Measurements from ENCODE around the gene SBSN.

SBSN gene

GRCh38 chr19:35566738-35567137 is 38.6 kb upstream of the SBSN start:
- no peaks in the 10 kb centered on the region for H3K79me2 ChIP-seq (ENCODE audit: insufficient read depth, low read length)
- no peak overlapping the region for H3K4me2 ChIP-seq (ENCODE audit: insufficient read depth, low read length)
- no peaks in the 10 kb centered on the region for H3K36me3 ChIP-seq (ENCODE audit: insufficient read depth, low read length)
- no peaks in the 10 kb centered on the region for H4K20me1 ChIP-seq (ENCODE audit: insufficient read depth, low read length)
- H2AFZ ChIP-seq (ENCODE audit: low read depth, low read length), result no peak overlapping the region
- no peaks in the 10 kb centered on the region for H3K27me3 ChIP-seq (ENCODE audit: insufficient read depth, low read length, poor library complexity)
- TF ChIP-seq CTCF (IDR thresholded peaks at IDR 0.05; ENCODE audit: borderline replicate concordance, extremely low read depth, low read length, poor library complexity, severe bottlenecking) (no peak), EZH2 (IDR thresholded peaks at IDR 0.05; ENCODE audit: borderline replicate concordance, low read depth, low read length, severe bottlenecking) (no peak)
- no peak overlapping the region for H3K27ac ChIP-seq (ENCODE audit: low read length)
- no peaks in the 10 kb centered on the region for H3K9me3 ChIP-seq (ENCODE audit: insufficient read depth, low read length, severe bottlenecking)
- no peak overlapping the region for H3K9ac ChIP-seq (ENCODE audit: low read depth, low read length)
- H3K4me1 ChIP-seq (ENCODE audit: insufficient read depth, low read length), result no peaks in the 10 kb centered on the region
- DNase-seq (no peak), ATAC-seq (ENCODE audit: insufficient read depth, low read depth) (no peak)
- H3K4me3 ChIP-seq (ENCODE audit: low read depth in 1 of 2, low read length in 2 of 2), result no peak overlapping the region

GRCh38 chr19:35565016-35565856 is 37.1 kb upstream of the SBSN start:
- H4K20me1 ChIP-seq (ENCODE audit: insufficient read depth, low read length), result no peaks in the 10 kb centered on the region
- no peak overlapping the region for H3K9ac ChIP-seq (ENCODE audit: low read depth, low read length)
- H2AFZ ChIP-seq (ENCODE audit: low read depth, low read length), result no peak overlapping the region; the same call in 1 of the 2 replicates
- DNase-seq (no peak), ATAC-seq (ENCODE audit: insufficient read depth, low read depth) (no peak)
- no peak overlapping the region for H3K27ac ChIP-seq (ENCODE audit: low read length)
- H3K4me1 ChIP-seq (ENCODE audit: insufficient read depth, low read length), result no peaks in the 10 kb centered on the region
- H3K9me3 ChIP-seq (ENCODE audit: insufficient read depth, low read length, severe bottlenecking), result no peaks in the 10 kb centered on the region
- no peaks in the 10 kb centered on the region for H3K79me2 ChIP-seq (ENCODE audit: insufficient read depth, low read length)
- no peaks in the 10 kb centered on the region for H3K27me3 ChIP-seq (ENCODE audit: insufficient read depth, low read length, poor library complexity)
- H3K4me3 ChIP-seq (ENCODE audit: low read depth in 1 of 2, low read length in 2 of 2), result no peak overlapping the region
- H3K4me2 ChIP-seq (ENCODE audit: insufficient read depth, low read length), result no peak overlapping the region
- TF ChIP-seq CTCF (IDR thresholded peaks at IDR 0.05; ENCODE audit: borderline replicate concordance, extremely low read depth, low read length, poor library complexity, severe bottlenecking) (no peak), EZH2 (IDR thresholded peaks at IDR 0.05; ENCODE audit: borderline replicate concordance, low read depth, low read length, severe bottlenecking) (no peak)
- no peaks in the 10 kb centered on the region for H3K36me3 ChIP-seq (ENCODE audit: insufficient read depth, low read length)

- ATAC-seq (ENCODE audit: insufficient read depth, low read depth) (no peak), DNase-seq (no peak)
- Histone ChIP-seq H3K9ac (ENCODE audit: low read depth, low read length) (no peak within 1 kb of the TSS), H3K4me3 (ENCODE audit: low read depth in 1 of 2, low read length in 2 of 2) (no peak within 1 kb of the TSS), H3K27me3 (ENCODE audit: insufficient read depth, low read length, poor library complexity) (no peaks in the 10 kb centered on the region), H3K27ac (ENCODE audit: low read length) (no peak within 1 kb of the TSS), H3K79me2 (ENCODE audit: insufficient read depth, low read length) (no peaks in the 10 kb centered on the region), H4K20me1 (ENCODE audit: insufficient read depth, low read length) (no peaks in the 10 kb centered on the region), H3K36me3 (ENCODE audit: insufficient read depth, low read length) (no peaks in the 10 kb centered on the region), H3K9me3 (ENCODE audit: insufficient read depth, low read length, severe bottlenecking) (no peaks in the 10 kb centered on the region), H3K4me1 (ENCODE audit: insufficient read depth, low read length) (no peaks in the 10 kb centered on the region), H3K4me2 (ENCODE audit: insufficient read depth, low read length) (no peak within 1 kb of the TSS), H2AFZ (ENCODE audit: low read depth, low read length) (no peak within 1 kb of the TSS)
- TF ChIP-seq EZH2 (IDR thresholded peaks at IDR 0.05; ENCODE audit: borderline replicate concordance, low read depth, low read length, severe bottlenecking) (no peak), CTCF (IDR thresholded peaks at IDR 0.05; ENCODE audit: borderline replicate concordance, extremely low read depth, low read length, poor library complexity, severe bottlenecking) (no peak)
Measured at GRCh38 chr19:35563207-35563829, 35.2 kb upstream of the SBSN start, which contains the start of gene ATP4A. Gene ATP4A, minus strand, starts transcription at chr19:35563658. Its CDS starts 29 bp downstream, at chr19:35563629.
